Sigmoid colon (tissue), 7 donors: ENCODE data around the gene SYDE2. TPM values are rescaled to one million over a fixed set of nuclear protein-coding genes. Genes with fewer than 3 reads are reported as not detected.
"Not testable (repeated sequence)": the region's sequence is repeated elsewhere in the genome, so short reads cannot be mapped to it uniquely, and the experiment has no call there.

ENCODE experiments used
- DNase-seq: peaks from one replicate; pipeline ENCODE4 v3.0.0-alpha.2; 2019
- H3K27ac ChIP-seq, 4 donors: fragments of 200-600 bp; sonication (generic); one replicate each; pipeline ENCODE4 v1.5.1; 2016 to 2019; ENCODE audit warnings: mild to moderate bottlenecking in 1 of 4
- H3K27me3 ChIP-seq, 3 donors: fragments of 200-600 bp; sonication (generic); one replicate each; pipeline ENCODE4 v1.5.1; 2019; ENCODE audit warnings: mild to moderate bottlenecking in 1 of 3
- H3K36me3 ChIP-seq, 4 donors: fragments of 200-600 bp; sonication (generic); one replicate each; pipeline ENCODE4 v1.5.1; 2016 to 2019
- H3K4me1 ChIP-seq, 4 donors: fragments of 200-600 bp; sonication (generic); one replicate each; pipeline ENCODE4 v1.5.1; 2017 to 2019
- H3K4me3 ChIP-seq, 4 donors: fragments of 200-600 bp; sonication (generic); one replicate each; pipeline ENCODE4 v1.5.1; 2017 to 2019; ENCODE audit warnings: mild to moderate bottlenecking in 2 of 4, moderate library complexity in 1 of 4
- H3K9me3 ChIP-seq, 4 donors: fragments of 200-600 bp in 3 of 4; sonication (generic) in 3 of 4; one replicate each; pipeline versions ENCODE4 v1.5.1 to v1.6.1; 2013 to 2019
- EP300 ChIP-seq, 4 donors: sonication (generic); formaldehyde crosslinking; IDR thresholded peaks; one replicate each; pipeline ENCODE4 v1.6.1; 2017; ENCODE audit warnings: antibody characterized with exemption in 4 of 4
- POLR2A ChIP-seq, 2 donors: fragments of 450-650 bp; IDR thresholded peaks; one replicate each; pipeline ENCODE4 v1.6.1; 2016; ENCODE audit warnings: antibody characterized with exemption in 2 of 2, mild to moderate bottlenecking in 2 of 2, moderate library complexity in 2 of 2
- POLR2AphosphoS5 ChIP-seq, 4 donors: sonication (generic); formaldehyde crosslinking; IDR thresholded peaks; one replicate each; pipeline ENCODE4 v1.6.1; 2017; ENCODE audit warnings: antibody characterized with exemption in 4 of 4
- WGBS, 2 donors: extraction: QIAGEN DNeasy Blood & Tissue Kit; methylation state at CpG; one replicate each; pipeline ENCODE4 v1.1.7; 2013; 5-methylcytosine and 5-hydroxymethylcytosine counted together
- intact Hi-C: fragments of 100-400 bp; cut with DNase I; formaldehyde crosslinking; loops from one replicate; pipeline ENCODE4 v1.15.1; 2023
- polyA plus RNA-seq, 3 donors: library from polyadenylated mRNA; stranded (reverse); fragments of 200-250 nt; gene quantifications; one replicate each; pipeline ENCODE4 v1.2.3, GENCODE V29; 2013
- total RNA-seq, 4 donors: library from RNA; depleted of rRNA; stranded (reverse); fragments of >200 nt; gene quantifications; one replicate each; pipeline ENCODE4 v1.1.0, GENCODE V29; 2016
- TF ChIP-seq, protein P1 (sequence below), 4 experiments: fragments of 450-650 bp in 3 of 4; fragments of 200-600 bp in 1 of 4; IDR thresholded peaks; one replicate each; pipeline ENCODE4 v1.5.1; 2016 to 2019; ENCODE audit warnings: antibody characterized with exemption in 4 of 4, mild to moderate bottlenecking in 3 of 4, moderate library complexity in 2 of 4
- donor health status: healthy with polysubstance abuse.
- donor health status: Bipolar disorder and iron deficiency.
- donor health status: healthy.

SYDE2 gene, protein sequence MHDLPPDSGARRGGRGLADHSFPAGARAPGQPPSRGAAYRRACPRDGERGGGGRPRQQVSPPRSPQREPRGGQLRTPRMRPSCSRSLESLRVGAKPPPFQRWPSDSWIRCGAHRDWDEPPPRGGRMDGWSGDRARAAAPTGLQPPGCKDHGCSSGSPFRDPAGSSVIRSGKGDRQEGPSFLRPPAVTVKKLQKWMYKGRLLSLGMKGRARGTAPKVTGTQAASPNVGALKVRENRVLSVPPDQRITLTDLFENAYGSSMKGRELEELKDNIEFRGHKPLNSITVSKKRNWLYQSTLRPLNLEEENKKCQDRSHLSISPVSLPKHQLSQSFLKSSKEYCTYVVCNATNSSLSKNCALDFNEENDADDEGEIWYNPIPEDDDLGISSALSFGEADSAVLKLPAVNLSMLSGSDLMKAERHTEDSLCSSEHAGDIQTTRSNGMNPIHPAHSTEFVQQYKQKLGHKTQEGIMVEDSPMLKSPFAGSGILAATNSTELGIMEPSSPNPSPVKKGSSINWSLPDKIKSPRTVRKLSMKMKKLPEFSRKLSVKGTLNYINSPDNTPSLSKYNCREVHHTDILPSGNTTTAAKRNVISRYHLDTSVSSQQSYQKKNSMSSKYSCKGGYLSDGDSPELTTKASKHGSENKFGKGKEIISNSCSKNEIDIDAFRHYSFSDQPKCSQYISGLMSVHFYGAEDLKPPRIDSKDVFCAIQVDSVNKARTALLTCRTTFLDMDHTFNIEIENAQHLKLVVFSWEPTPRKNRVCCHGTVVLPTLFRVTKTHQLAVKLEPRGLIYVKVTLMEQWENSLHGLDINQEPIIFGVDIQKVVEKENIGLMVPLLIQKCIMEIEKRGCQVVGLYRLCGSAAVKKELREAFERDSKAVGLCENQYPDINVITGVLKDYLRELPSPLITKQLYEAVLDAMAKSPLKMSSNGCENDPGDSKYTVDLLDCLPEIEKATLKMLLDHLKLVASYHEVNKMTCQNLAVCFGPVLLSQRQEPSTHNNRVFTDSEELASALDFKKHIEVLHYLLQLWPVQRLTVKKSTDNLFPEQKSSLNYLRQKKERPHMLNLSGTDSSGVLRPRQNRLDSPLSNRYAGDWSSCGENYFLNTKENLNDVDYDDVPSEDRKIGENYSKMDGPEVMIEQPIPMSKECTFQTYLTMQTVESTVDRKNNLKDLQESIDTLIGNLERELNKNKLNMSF
- 10 to 100 TPM; 39.3 to 87.3 (median 54.6) TPM for total RNA-seq
- 1 to 10 TPM in 2 of 3 donors, under 1 TPM in 1; 0.46 to 2.4 (median 1.2) TPM for polyA plus RNA-seq

GRCh38 chr1:85200463-85201339, at the start of gene SYDE2:
Gene SYDE2 (minus strand): TSS chr1:85201016. CDS start chr1:85200996, 20 bp downstream.
- peak within 1 kb of the TSS; percentile 73 to 98 (median 88) for H3K4me3 ChIP-seq
- TF ChIP-seq POLR2A (IDR thresholded peaks at IDR 0.05) (peak; percentile 64 to 90), EP300 (IDR thresholded peaks at IDR 0.05) (no peak), POLR2AphosphoS5 (IDR thresholded peaks at IDR 0.05) (peak; percentile 80 to 98 (median 95))
- peaks cover 0 to 26% (median 12%) of the 10 kb centered on the region in 4 donors for H3K4me1 ChIP-seq
- no peaks in the 10 kb centered on the region for H3K9me3 ChIP-seq
- peak; percentile 93 for DNase-seq
- 0 to 1% methylated on average over 99 of the region's 99 CpGs for WGBS, 2 donors
- H3K27ac ChIP-seq: peak within 1 kb of the TSS; percentile 93 to 99 (median 99)
- intact Hi-C loops: loop anchor here (5.0 kb wide), 3 partner anchors 42 to 703 kb away; partner anchors contain the start of gene C1orf52
- H3K27me3 ChIP-seq: no peaks in the 10 kb centered on the region
- no peaks in the 10 kb centered on the region for H3K36me3 ChIP-seq

DNA sequence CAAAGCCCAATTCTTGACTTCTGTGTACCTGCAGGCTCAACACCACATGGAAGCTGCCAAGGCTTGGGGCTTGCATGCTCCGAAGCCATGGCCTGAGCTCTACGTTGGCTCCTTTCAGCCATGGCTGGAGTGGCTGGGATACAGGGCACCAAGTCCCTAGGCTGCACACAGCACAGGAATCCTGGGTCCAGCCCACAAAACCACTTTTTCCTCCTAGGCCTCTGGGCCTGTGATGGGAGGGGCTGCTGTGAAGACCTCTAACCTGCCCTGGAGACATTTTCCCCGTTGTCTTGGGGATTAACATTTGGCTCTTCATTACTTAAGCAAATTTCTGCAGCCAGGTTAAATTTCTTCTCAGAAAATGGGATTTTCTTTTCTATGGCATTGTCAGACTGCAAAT, 48.2 kb upstream of the SYDE2 start:
- H3K27me3 ChIP-seq, DNase-seq, intact Hi-C loops, H3K9me3 ChIP-seq, H3K27ac ChIP-seq, H3K4me3 ChIP-seq: not testable (repeated sequence)
- Histone ChIP-seq H3K36me3 (peaks cover 0 to 17% (median 0%) of the 10 kb centered on the region in 4 donors), H3K4me1 (peaks cover 0 to 44% (median 39%) of the 10 kb centered on the region in 4 donors)
- 78 to 96% methylated on average over 3 of the region's 3 CpGs for WGBS, 2 donors

- H3K4me1 ChIP-seq: peaks cover 0 to 42% (median 36%) of the 10 kb centered on the region in 4 donors
- H3K27ac ChIP-seq: peak overlapping the region in 3 of 4 donors; percentile 45 to 72 (median 70)
- no peak overlapping the region for H3K4me3 ChIP-seq
- no peaks in the 10 kb centered on the region for H3K27me3 ChIP-seq
- TF ChIP-seq POLR2AphosphoS5 (IDR thresholded peaks at IDR 0.05) (no peak), POLR2A (IDR thresholded peaks at IDR 0.05) (no peak), EP300 (IDR thresholded peaks at IDR 0.05) (no peak)
- TF ChIP-seq, protein P1, sequence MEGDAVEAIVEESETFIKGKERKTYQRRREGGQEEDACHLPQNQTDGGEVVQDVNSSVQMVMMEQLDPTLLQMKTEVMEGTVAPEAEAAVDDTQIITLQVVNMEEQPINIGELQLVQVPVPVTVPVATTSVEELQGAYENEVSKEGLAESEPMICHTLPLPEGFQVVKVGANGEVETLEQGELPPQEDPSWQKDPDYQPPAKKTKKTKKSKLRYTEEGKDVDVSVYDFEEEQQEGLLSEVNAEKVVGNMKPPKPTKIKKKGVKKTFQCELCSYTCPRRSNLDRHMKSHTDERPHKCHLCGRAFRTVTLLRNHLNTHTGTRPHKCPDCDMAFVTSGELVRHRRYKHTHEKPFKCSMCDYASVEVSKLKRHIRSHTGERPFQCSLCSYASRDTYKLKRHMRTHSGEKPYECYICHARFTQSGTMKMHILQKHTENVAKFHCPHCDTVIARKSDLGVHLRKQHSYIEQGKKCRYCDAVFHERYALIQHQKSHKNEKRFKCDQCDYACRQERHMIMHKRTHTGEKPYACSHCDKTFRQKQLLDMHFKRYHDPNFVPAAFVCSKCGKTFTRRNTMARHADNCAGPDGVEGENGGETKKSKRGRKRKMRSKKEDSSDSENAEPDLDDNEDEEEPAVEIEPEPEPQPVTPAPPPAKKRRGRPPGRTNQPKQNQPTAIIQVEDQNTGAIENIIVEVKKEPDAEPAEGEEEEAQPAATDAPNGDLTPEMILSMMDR (IDR thresholded peaks at IDR 0.05): no peak
- 86 to 89% methylated on average over 1 of the region's 1 CpG for WGBS, 2 donors
- H3K9me3 ChIP-seq: no peaks in the 10 kb centered on the region
- no peak for DNase-seq
- no peaks in the 10 kb centered on the region for H3K36me3 ChIP-seq
- intact Hi-C loops: no loop called here
Measured at GRCh38 chr1:85245891-85246290, 45.1 kb upstream of the SYDE2 start.

- no peaks in the 10 kb centered on the region for H3K36me3 ChIP-seq
- 78 to 86% methylated on average over 1 of the region's 1 CpG for WGBS, 2 donors
- H3K27ac ChIP-seq: peak overlapping the region in 3 of 4 donors; percentile 45 to 72 (median 70)
- intact Hi-C loops: no loop called here
- peaks cover 0 to 46% (median 40%) of the 10 kb centered on the region in 4 donors for H3K4me1 ChIP-seq
- H3K4me3 ChIP-seq: no peak overlapping the region
- no peak for TF ChIP-seq POLR2AphosphoS5 (IDR thresholded peaks at IDR 0.05)
- TF ChIP-seq, protein P1 (IDR thresholded peaks at IDR 0.05): no peak
- no peak for TF ChIP-seq EP300 (IDR thresholded peaks at IDR 0.05)
- TF ChIP-seq POLR2A (IDR thresholded peaks at IDR 0.05): no peak
- no peaks in the 10 kb centered on the region for H3K27me3 ChIP-seq
- no peaks in the 10 kb centered on the region for H3K9me3 ChIP-seq
- DNase-seq: no peak
Measured at GRCh38 chr1:85245456-85245855, 44.6 kb upstream of the SYDE2 start.
